H1 (cell line): ENCODE data around the gene C2CD4C. TPM values are rescaled to one million over a fixed set of nuclear protein-coding genes. Genes with fewer than 3 reads are reported as not detected.

Experiments used
- CBX5 ChIP-seq: fragments of 300-800, 300-1000 bp; sonication (generic); IDR thresholded peaks from 2 replicates; pipeline ENCODE4 v1.7.1; 2016; ENCODE audit warnings: antibody characterized with exemption, low read length, low read depth
- polyA plus RNA-seq, 7 experiments: library from polyadenylated mRNA; depleted of rRNA in 3 of 7; stranded (reverse) in 5 of 7; unstranded in 2 of 7; fragments of >200 nt in 5 of 7; fragments of 200-250 nt in 2 of 7; gene quantifications; 1 replicate in 5 of 7; 2 replicates in 1 of 7; 4 replicates in 1 of 7; pipeline versions ENCODE4 v1.2.1 to v1.2.3, GENCODE V29; 2011 to 2013; ENCODE audit warnings: missing spikeins in 2 of 7, mixed read lengths in 2 of 7
- total RNA-seq: library from RNA; stranded (reverse); fragmentation: NEBNext Ultra II Directional; extraction: Animal tissue kit (Norgen Biotek cat#: 25700); gene quantifications from 2 replicates; pipeline ENCODE4 v1.2.1, GENCODE V29; 2021

C2CD4C gene
- total and polyA plus RNA-seq, 2 of the 8 experiments (the other 6 are each of a cell fraction or from before 2014, with no cell fraction given): 3.8 to 6.3 TPM

GRCh38 chr19:366951-367350 lies 42.0 kb downstream of the C2CD4C start (continued):
- TF ChIP-seq CBX5: no peak
